ENCODE data around the gene DUSP6. TPM values are rescaled to one million over a fixed set of nuclear protein-coding genes. Genes with fewer than 3 reads are reported as not detected.

Gene DUSP6
- total RNA-seq, 1 donor from 2014 or later: 43.0 TPM

GRCh38 chr12:89379148-89379838 is 27.0 kb upstream of the DUSP6 start:
- H3K4me3 Mint-ChIP-seq: no peak overlapping the region
- H3K9me3 Mint-ChIP-seq: peaks cover 6% of the 10 kb centered on the region
- peak overlapping the region; percentile 73 for H3K27ac Mint-ChIP-seq
- H3K36me3 Mint-ChIP-seq: peaks cover 5% of the 10 kb centered on the region
- DNase-seq (ENCODE audit: extremely low spot score, unreplicated experiment): no peak
- TF ChIP-seq CTCF (conservative IDR thresholded peaks at IDR 0.05): no peak
- H3K4me1 Mint-ChIP-seq (ENCODE audit: unreplicated experiment): peaks cover 28% of the 10 kb centered on the region
- no peaks in the 10 kb centered on the region for H3K27me3 Mint-ChIP-seq

GRCh38 chr12:89376844-89377243 is 24.5 kb upstream of the DUSP6 start:
- Mint-ChIP-seq H3K9me3 (peaks cover 6% of the 10 kb centered on the region), H3K27me3 (no peaks in the 10 kb centered on the region), H3K36me3 (peaks cover 5% of the 10 kb centered on the region), H3K27ac (no peak overlapping the region), H3K4me3 (no peak overlapping the region), H3K4me1 (ENCODE audit: unreplicated experiment) (peaks cover 19% of the 10 kb centered on the region)
- TF ChIP-seq CTCF (conservative IDR thresholded peaks at IDR 0.05): no peak
- DNase-seq (ENCODE audit: extremely low spot score, unreplicated experiment): no peak

- no peak for TF ChIP-seq CTCF (conservative IDR thresholded peaks at IDR 0.05)
- Mint-ChIP-seq H3K4me3 (no peak overlapping the region), H3K4me1 (ENCODE audit: unreplicated experiment) (peaks cover 25% of the 10 kb centered on the region), H3K27ac (peak overlapping the region; percentile 38), H3K27me3 (no peaks in the 10 kb centered on the region), H3K9me3 (peaks cover 6% of the 10 kb centered on the region), H3K36me3 (peaks cover 5% of the 10 kb centered on the region)
- no peak for DNase-seq (ENCODE audit: extremely low spot score, unreplicated experiment)
Observed at GRCh38 chr12:89376202-89376529, 23.9 kb upstream of the DUSP6 start.

- peaks cover 5% of the 10 kb centered on the region for H3K36me3 Mint-ChIP-seq
- no peaks in the 10 kb centered on the region for H3K27me3 Mint-ChIP-seq
- no peak overlapping the region for H3K4me3 Mint-ChIP-seq
- peaks cover 30% of the 10 kb centered on the region for H3K4me1 Mint-ChIP-seq (ENCODE audit: unreplicated experiment)
- peaks cover 6% of the 10 kb centered on the region for H3K9me3 Mint-ChIP-seq
- peak overlapping the region; percentile 67 for H3K27ac Mint-ChIP-seq
- no peak for DNase-seq (ENCODE audit: extremely low spot score, unreplicated experiment)
- TF ChIP-seq CTCF (conservative IDR thresholded peaks at IDR 0.05): no peak
Observed at GRCh38 chr12:89373763-89374572, 21.7 kb upstream of the DUSP6 start.

GRCh38 chr12:89372584-89373370 is 20.5 kb upstream of the DUSP6 start:
- no peak overlapping the region for H3K4me3 Mint-ChIP-seq

More at GRCh38 chr12:89372584-89373370, 20.5 kb upstream of the DUSP6 start:
- Mint-ChIP-seq H3K36me3 (peaks cover 11% of the 10 kb centered on the region), H3K27ac (peak overlapping the region; percentile 67), H3K4me1 (ENCODE audit: unreplicated experiment) (peaks cover 35% of the 10 kb centered on the region), H3K9me3 (peaks cover 6% of the 10 kb centered on the region), H3K27me3 (no peaks in the 10 kb centered on the region)
- no peak for TF ChIP-seq CTCF (conservative IDR thresholded peaks at IDR 0.05)
- DNase-seq (ENCODE audit: extremely low spot score, unreplicated experiment): no peak
